Stromal cell of bone marrow (primary cell): Measurements from ENCODE around the gene CISH.

Source experiments
- DNase-seq: peaks from one replicate; pipeline ENCODE4 v3.0.0-alpha.2; 2012; ENCODE audit warnings: low read depth

CISH gene

DNA sequence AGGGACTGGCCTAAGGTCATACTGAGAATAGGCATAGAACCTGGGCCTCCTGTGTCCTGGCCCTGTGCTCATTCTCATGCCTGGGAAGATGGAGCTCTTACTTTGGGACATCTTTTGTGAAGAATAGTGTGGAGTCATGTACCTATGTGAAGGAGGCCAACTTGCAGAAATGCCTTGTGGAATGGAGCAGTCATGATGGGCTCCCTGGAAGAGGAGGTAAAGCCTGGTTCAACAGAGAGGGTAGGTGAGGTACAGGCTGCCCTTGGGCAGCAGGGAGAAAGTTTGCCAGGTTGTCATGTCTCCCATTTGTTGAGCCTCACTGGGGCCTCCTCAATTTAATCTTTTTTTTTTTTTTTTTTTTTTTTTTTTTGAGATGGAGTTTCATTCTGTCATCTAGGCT lies 23.5 kb upstream of the CISH start:
- no peak for DNase-seq

- DNase-seq = no peak
These were observed 21.7 kb upstream of the CISH start for GRCh38 chr3:50633230-50633790.

DNA sequence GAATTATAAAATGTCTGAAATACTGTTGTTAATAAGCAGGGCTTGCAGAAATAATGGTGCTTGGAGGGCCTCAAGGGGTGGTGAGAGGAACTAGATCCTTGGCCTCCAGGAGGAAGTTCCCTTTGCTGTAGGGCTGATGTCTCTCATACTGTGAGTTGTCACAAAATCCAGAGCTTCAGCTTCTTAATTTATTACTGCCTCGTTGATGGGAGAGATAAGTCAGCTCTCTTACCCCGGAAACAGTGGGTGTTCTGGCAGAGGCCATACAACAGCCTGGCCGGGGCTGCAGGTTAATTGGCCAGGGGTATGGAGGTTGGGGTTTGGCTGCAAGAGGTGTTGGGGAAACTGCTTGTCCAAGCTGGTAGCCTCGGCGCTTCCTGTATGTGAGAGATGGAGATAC lies 20.9 kb upstream of the CISH start:
- no peak for DNase-seq

DNA sequence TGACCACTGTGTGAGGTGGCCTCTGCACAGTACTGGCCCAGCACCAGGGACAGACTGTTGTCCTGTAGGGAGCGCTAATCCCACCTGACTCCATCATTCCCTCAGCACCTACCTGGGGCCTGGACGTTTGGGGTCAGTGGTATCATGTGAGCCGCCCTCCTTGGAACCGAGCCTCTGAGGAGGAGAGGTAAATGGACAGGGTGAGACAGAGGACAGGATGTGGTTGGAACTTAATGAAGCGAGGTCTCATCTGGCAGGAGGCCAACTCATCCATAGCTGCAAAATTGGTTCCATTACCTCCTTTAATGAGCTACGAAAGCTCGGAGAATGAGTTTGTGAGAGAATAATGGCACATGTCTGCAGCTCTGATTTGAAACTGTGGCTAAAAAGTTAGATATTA lies 19.3 kb upstream of the CISH start:
- no peak for DNase-seq

- no peak for DNase-seq
These were observed 18.8 kb upstream of the CISH start for GRCh38 chr3:50630394-50630793.

- no peak for DNase-seq
These were observed 17.0 kb upstream of the CISH start for GRCh38 chr3:50628601-50629000.

DNA sequence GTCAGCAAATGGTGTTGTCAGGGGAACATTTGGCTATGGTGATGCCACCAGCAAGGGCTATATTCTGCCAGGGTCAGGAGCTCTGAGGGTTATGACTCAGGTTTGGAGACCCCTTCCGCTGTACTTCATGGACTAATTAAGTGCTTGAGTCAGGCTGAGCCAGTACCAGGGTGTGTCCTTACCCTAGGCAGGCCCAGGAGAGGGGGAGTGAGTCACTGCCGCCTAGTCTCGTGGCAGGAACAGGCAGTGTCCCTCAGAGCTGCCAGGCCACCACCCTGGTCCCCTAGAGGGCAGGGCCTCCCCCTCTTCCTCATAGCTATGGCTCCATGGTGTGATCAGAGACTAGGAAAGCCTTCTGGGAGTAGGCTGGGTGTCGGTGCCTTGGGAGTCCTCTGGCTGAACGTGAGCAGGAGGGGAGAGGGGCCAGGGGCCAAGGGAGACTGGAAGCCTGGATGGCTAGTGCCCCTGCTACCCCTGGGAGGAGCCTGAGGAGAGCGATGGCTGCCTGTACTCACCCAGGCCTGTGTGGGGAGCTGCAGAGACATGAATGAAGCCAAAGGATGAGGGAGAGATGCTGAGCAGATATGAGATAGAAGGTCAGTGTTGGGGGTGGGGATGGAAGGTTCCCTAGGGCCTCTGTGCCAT lies 16.0 kb upstream of the CISH start:
- DNase-seq = peak; percentile 67

DNA sequence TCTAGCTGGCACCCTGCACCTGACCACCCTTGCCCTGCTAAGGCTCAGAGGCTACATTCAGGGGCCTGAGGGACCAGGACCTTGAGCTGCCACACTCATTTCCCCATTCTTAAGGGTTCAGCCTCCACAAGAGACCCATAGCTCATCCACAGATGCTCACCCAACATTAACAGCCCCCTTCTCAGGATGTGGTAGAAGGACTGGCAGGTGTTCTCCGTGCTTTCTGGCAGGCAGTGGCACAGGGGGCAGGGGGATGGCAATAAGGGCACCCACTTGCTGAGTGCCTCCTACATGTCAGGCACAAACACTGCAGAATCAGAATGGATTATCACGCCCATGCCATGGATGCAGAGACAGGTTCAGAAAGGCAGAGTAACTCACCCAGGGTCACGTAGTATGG lies 14.8 kb upstream of the CISH start:
- DNase-seq = no peak

DNA sequence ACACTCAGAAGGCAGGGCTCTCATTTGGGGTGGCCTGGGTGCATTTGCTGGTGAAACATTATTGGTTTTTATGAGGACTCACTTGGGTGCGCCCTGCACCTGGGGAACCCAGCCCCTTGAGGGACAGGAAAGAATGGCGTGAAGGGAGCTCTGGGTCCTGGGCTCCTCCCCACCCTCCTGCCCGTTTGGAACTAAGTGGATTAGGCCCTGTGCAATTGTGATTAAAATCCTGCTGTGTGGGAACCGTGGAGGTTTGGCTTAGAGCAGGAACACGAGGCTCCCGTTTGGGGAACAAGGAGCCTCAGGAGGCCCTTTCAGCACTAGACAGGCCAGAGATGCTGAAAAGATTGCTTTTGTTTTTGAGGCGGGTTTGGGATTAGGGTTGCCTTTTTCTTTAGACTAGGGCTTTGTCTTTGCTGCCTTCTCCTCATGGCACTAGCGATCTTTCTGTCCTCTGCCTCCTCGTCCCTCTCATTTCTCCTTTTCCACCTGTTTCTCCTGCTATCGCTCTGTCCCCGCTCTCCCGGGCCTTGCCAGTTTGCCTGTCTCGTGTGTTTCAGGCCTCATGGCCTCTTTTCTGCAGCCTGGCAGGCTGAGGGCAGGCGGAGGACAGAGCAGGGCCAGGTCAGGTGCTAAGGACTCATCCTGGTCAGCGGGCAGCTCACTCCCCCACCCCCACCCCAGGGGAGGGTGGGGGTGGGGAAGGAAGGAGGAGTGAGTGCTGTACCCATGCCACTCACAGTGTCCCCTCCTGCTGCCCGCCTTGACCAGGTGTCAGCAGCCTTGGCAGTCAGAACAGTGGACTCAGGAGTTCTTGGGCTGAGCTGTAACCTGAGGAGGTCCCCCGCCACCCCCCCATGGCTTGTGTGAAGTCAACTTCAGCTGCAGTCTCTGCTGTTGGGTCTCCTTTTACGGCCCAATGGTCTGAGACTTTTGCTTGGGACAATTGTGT lies 13.9 kb upstream of the CISH start:
- DNase-seq = no peak

DNA sequence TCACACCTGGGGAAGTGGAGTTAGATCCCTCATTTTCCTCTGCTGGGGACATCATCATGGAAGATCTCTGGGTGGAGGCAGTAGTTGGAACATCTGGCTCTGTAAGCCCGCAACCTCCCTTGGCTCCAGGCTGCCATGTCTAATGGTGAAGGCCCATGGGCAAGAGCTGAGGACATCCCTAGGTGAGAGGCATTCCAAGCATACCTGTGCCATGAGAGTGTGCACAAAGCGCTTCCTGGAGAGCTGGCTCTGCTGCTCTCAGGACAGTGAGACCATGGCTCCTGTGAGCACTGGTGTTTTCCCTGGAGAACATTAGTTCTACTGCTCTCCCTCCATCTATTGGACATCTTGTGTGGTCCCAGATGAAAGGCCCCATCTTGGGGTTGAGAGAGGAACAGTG lies 13.1 kb upstream of the CISH start:
- DNase-seq = no peak

- DNase-seq = no peak
These were observed 12.4 kb upstream of the CISH start for GRCh38 chr3:50623840-50624474.

GRCh38 chr3:50622881-50623280 lies 11.3 kb upstream of the CISH start:
- DNase-seq = no peak

DNA sequence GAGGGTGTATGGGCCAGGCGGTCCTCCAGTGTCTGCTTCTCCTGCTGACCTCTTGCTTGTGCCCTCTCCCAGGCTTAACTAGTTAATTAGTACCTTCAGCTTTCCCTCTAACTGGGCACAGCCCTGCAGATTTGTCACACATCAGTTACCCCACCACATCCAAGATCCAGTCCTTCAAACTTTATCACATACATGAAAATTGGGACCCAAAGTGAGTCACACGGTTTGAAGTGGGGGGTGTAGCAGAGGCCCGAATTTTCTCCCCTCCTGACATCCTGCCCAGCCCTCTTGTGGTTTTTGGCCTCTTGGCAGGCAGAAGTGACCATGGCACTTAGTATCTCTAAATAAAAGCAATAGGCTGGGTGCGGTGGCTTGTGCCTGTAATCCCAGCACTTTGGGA lies 9.2 kb upstream of the CISH start:
- no peak for DNase-seq

DNA sequence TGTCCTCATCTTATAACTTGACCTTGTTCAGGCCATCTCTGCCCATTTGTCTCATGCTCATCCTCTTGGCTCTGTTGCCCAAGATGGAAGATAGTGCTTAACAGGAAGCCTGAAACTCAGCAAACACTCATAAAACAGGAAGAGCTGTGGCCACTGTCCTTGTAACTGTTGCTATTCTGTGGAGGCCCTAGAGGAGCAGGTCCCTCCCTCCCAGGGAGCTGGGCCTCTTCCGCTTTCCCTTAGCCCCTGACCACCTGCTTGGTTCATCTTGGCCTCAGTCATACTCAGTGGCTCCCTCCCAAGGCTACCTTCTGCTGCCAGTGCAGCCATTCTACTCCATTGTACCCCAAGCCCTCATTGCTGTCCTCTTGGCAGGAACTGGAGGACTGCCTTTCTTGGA lies 8.8 kb upstream of the CISH start:
- no peak for DNase-seq

GRCh38 chr3:50617911-50618481 lies 6.4 kb upstream of the CISH start:
- no peak for DNase-seq

DNA sequence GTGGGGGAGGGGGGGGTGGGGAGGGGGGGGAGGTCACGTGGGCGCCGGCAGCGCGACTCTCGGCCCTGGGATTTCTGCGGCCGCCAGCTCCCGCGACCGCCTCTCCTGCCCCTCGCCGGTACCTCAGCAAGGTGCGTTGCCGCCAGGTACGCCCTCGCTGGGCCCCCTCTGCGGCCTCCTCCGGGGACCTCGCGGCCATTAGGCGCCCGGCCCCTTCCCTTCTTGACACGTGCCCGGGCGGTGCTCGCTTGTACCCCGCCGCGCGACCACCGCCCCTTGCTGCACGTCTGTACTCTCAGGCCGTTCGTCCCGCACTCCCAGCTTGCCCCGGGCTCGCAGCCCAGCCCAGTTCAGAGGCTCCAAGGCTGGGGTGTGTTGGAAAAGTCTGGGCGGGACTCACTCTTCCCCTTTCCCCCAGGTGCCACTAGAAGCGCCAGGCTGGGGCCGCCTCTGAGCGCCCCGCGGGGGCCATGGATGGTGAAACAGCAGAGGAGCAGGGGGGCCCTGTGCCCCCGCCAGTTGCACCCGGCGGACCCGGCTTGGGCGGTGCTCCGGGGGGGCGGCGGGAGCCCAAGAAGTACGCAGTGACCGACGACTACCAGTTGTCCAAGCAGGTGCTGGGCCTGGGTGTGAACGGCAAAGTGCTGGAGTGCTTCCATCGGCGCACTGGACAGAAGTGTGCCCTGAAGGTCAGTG lies 5.7 kb upstream of the CISH start, which contains the start of gene MAPKAPK3:
TSS of gene MAPKAPK3 (plus strand) at position 56 of the 696 bp plus-strand sequence. CDS start at position 471, 415 bp downstream.
- DNase-seq = no peak

DNA sequence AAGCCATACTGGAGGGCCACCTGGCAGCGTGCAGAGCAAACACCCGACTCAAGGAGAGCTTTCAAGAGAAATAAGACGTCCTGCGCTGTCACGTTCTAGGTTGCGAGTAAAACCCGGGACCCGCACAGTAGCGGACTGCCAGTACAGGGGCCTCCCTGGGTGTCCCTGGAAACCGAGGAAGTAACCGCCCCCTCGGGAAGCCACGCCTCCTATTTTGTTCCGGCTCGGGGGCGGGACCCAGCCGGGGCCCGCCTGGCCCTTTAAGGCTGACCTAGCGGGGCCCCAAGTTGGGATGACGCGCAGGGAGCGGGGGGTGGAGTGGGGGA lies 5.2 kb upstream of the CISH start:
- peak; percentile 86 for DNase-seq

DNA sequence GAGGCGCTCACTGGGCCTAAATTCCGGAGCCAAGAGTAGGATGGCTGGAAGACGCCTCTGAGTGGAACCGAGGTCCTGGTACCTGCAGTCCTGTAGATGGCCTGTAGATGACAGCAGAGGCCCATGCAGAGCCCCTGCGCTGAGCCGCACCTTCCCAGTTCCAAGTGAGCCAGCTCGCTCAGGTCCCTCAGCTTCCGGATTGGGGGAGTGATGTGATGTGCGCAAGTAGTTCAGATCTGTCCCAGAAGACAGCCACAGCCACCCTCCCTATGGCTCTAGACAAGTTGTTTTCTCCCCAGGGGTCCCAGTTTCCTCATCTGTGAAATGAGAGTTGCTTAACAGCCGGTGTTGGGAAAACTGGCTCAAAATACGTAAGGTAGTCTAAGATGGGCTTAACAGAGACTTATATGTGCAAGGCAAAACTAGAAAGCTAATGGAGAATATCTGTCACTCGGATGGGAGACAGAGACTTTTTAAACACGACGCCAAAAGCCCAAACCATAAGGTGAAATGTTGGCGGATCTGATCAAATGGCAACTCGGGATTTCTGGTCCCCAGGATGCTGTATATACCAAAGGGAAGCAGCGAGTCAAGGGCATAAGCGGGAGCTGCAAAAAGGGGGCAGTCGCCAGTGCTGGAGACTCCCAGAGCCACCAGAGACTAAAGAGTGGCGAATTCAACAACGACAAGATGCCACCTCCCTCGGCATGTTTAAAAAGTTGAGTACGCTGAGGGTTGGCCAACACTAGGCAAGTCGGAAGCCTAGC lies 4.6 kb upstream of the CISH start:
- DNase-seq = no peak

GRCh38 chr3:50615190-50615589 lies 3.6 kb upstream of the CISH start:
- no peak for DNase-seq

DNA sequence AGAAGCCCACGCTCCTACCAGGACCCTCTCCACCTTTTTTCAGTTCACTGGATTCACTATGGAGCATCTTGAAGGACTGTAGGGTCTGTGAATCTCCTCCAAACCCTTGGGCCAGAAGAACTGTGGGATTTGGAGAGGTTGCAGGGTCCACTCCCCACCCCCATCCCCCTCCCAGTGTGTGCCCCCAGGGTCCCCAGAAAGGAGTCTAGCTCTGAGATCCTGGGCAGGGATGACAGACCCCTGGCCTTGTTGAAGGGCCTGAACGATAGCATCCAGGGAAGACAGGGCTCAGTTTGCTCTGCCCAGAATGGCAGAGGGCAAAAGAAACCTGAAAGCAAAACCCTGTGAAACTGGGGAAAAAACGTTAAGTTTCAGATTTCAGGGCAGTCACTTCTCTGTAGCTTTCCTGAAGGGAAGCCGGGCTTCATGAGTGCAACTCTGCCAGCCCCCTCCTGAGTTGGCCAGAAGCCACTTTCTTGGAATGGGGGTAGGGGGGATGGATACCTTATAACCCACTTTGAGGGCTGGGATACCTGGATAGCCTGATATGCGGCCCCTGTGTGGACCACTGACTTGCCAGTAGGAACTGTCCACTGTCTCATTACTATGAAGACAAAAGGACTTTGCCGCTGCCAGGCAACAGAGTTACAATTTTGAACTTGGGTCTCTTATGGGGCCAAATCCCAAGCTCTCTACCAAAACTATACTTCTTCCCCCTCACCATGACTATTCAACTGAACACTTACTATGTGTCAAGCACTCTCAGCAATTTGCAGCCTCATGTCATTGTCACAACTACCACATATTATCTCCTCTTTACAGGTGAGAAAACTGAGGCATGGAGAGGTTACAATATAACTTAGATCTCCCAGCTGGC lies 1.6 kb upstream of the CISH start:
- no peak for DNase-seq
